DOHH2 (cell line): ENCODE data around the gene ADK.

ENCODE experiments used
- H3F3A ChIP-seq: fragments of 200-600 bp; sonication (generic), shearing (Covaris generic); 2 replicates; pipeline ENCODE4 v1.6.0; 2016; ENCODE audit warnings: antibody characterized with exemption, mild to moderate bottlenecking; ENCODE audit not compliant: control insufficient read depth, insufficient read depth
- H3K27ac ChIP-seq: fragments of 200-600 bp; sonication (generic); 2 replicates; pipeline ENCODE4 v1.5.1; 2014; ENCODE audit warnings: low read depth, mild to moderate bottlenecking, low read length, moderate library complexity
- H3K27me3 ChIP-seq: fragments of 200-600 bp; sonication (generic); 2 replicates; pipeline ENCODE4 v1.6.1; 2014; ENCODE audit warnings: mild to moderate bottlenecking, low read length, mixed read lengths; ENCODE audit not compliant: control insufficient read depth
- H3K36me3 ChIP-seq: fragments of 200-600 bp; sonication (generic); 2 replicates; pipeline ENCODE4 v1.6.1; 2014; ENCODE audit warnings: mild to moderate bottlenecking, low read length, moderate library complexity, mixed read lengths; ENCODE audit not compliant: control insufficient read depth
- H3K4me1 ChIP-seq: fragments of 200-600 bp; sonication (generic); 2 replicates; pipeline ENCODE4 v1.6.1; 2014; ENCODE audit warnings: mild to moderate bottlenecking, low read length, mixed read lengths; ENCODE audit not compliant: control insufficient read depth
- H3K4me2 ChIP-seq: fragments of 200-600 bp; sonication (generic); 2 replicates; pipeline ENCODE4 v1.6.0; 2014; ENCODE audit warnings: mild to moderate bottlenecking, low read length, moderate library complexity
- H3K4me3 ChIP-seq: fragments of 200-600 bp; sonication (generic); 2 replicates; pipeline ENCODE4 v1.5.1; 2014; ENCODE audit warnings: mild to moderate bottlenecking, low read length, mixed read lengths
- H3K79me2 ChIP-seq: fragments of 200-600 bp; sonication (generic); 2 replicates; pipeline ENCODE4 v1.6.1; 2014; ENCODE audit warnings: mild to moderate bottlenecking, low read length, mixed read lengths; ENCODE audit not compliant: control insufficient read depth
- H3K9me2 ChIP-seq: fragments of 200-600 bp; sonication (generic); replicated peaks from 2 replicates; pipeline ENCODE4 v1.6.1; 2014; ENCODE audit warnings: mild to moderate bottlenecking, low read length, mixed read lengths; ENCODE audit not compliant: control insufficient read depth
- H3K9me3 ChIP-seq: fragments of 200-600 bp; sonication (generic); 2 replicates; pipeline ENCODE4 v1.6.1; 2014; ENCODE audit warnings: antibody characterized with exemption, low read length, mixed read lengths; ENCODE audit not compliant: control insufficient read depth, insufficient read depth
- H4K20me1 ChIP-seq: fragments of 200-600 bp; sonication (generic); 2 replicates; pipeline ENCODE4 v1.6.0; 2014; ENCODE audit warnings: low read depth, mild to moderate bottlenecking, antibody characterized with exemption, low read length, moderate library complexity; ENCODE audit not compliant: control insufficient read depth, insufficient read depth
- EZH2phosphoT487 ChIP-seq: fragments of 200-600 bp; sonication (generic); IDR thresholded peaks from 2 replicates; pipeline ENCODE4 v1.6.1; 2017; ENCODE audit warnings: borderline replicate concordance, mild to moderate bottlenecking, antibody characterized with exemption, low read length, moderate library complexity, mixed read lengths
- TF ChIP-seq, protein P1 (sequence below): fragments of 200-600 bp; sonication (generic); IDR thresholded peaks from one replicate; pipeline ENCODE4 v1.5.1; 2014; ENCODE audit warnings: antibody characterized with exemption, mild to moderate bottlenecking, low read depth, low read length; ENCODE audit not compliant: poor library complexity, severe bottlenecking

The ADK gene

DNA sequence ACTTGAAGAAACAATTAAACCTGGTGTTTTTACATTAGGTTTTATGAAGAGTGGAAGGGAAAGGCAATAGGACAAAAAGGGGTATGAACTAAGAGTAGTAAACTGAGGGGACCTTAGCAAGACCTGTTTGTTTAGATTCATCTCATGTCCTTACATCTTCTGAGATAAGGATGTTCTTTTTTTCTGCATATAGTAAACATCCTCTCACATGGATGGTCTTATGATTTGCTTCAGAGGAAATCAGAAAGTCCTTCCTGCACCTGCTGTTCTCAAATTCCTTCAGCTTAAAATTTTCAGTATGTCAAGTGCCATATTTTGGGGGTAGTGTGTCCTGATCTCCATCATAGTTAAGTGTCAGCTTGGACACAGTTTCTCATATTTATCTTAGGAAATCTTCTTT is 232.6 kb downstream of the ADK start:
- H3K36me3 ChIP-seq: no peaks in the 10 kb centered on the region
- no peaks in the 10 kb centered on the region for H3K27me3 ChIP-seq
- no peak overlapping the region for H3K27ac ChIP-seq
- H4K20me1 ChIP-seq: no peaks in the 10 kb centered on the region
- no peaks in the 10 kb centered on the region for H3K9me2 ChIP-seq
- no peaks in the 10 kb centered on the region for H3K9me3 ChIP-seq
- H3K4me2 ChIP-seq: no peak overlapping the region
- no peaks in the 10 kb centered on the region for H3F3A ChIP-seq
- H3K4me3 ChIP-seq: no peak overlapping the region
- no peaks in the 10 kb centered on the region for H3K79me2 ChIP-seq
- H3K4me1 ChIP-seq: peaks cover 6% of the 10 kb centered on the region
- TF ChIP-seq, protein P1, sequence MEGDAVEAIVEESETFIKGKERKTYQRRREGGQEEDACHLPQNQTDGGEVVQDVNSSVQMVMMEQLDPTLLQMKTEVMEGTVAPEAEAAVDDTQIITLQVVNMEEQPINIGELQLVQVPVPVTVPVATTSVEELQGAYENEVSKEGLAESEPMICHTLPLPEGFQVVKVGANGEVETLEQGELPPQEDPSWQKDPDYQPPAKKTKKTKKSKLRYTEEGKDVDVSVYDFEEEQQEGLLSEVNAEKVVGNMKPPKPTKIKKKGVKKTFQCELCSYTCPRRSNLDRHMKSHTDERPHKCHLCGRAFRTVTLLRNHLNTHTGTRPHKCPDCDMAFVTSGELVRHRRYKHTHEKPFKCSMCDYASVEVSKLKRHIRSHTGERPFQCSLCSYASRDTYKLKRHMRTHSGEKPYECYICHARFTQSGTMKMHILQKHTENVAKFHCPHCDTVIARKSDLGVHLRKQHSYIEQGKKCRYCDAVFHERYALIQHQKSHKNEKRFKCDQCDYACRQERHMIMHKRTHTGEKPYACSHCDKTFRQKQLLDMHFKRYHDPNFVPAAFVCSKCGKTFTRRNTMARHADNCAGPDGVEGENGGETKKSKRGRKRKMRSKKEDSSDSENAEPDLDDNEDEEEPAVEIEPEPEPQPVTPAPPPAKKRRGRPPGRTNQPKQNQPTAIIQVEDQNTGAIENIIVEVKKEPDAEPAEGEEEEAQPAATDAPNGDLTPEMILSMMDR: no peak
- TF ChIP-seq EZH2phosphoT487: no peak

DNA sequence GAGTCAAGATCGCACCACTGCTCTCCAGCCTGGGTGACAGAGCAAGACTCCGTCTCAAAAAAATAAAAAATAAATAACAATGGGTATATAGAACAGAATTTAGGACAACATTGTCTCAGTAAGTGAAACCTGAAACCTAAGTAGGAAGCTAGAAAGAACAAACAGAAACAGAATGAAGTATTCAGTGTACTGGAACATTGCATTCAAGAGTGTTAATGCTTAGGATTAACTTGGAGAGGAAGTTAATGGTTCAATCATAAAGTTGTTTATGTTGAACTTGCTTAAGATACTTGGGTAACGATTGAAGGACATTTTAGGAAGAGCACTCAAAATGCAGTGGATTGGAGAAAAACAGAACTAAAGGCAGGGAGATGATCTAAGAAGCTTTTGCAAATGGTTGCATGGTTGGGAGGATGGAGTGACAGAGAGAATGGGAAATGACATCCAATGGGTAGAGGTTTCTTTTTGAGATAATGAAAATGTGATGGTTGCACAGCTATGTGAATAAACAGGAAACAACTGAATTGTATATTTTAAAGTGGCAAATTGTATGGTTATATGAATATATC is 233.7 kb downstream of the ADK start:
- TF ChIP-seq, protein P1: no peak
- no peak for TF ChIP-seq EZH2phosphoT487
- Histone ChIP-seq H3K9me2 (no peaks in the 10 kb centered on the region), H3F3A (no peaks in the 10 kb centered on the region), H4K20me1 (no peaks in the 10 kb centered on the region), H3K27ac (no peak overlapping the region), H3K4me1 (peaks cover 6% of the 10 kb centered on the region), H3K36me3 (no peaks in the 10 kb centered on the region), H3K4me3 (no peak overlapping the region), H3K9me3 (no peaks in the 10 kb centered on the region), H3K79me2 (no peaks in the 10 kb centered on the region), H3K27me3 (no peaks in the 10 kb centered on the region), H3K4me2 (no peak overlapping the region)

DNA sequence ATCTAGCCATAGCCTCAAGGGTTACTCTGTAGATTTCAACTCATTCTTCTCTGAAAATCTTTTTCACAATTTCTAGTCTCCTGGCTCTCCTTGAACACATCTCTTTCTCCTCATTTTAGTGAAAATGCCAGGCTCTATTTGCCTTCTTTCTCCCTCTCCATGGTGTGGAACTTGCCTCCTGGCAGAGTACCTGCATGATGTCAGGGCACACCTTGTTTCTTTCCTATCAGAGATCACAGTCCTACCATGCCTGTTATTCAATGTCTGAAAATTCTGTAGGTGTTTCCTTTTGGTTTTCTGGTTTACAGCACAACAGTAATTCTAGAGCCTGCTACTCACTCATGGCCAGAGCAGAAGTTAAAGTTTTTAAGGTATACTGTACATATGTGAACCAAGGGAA is 237.8 kb downstream of the ADK start:
- no peaks in the 10 kb centered on the region for H3K9me3 ChIP-seq
- no peaks in the 10 kb centered on the region for H3K27me3 ChIP-seq
- no peaks in the 10 kb centered on the region for H3K9me2 ChIP-seq
- no peak overlapping the region for H3K27ac ChIP-seq
- no peak overlapping the region for H3K4me3 ChIP-seq
- no peaks in the 10 kb centered on the region for H3K79me2 ChIP-seq
- no peak overlapping the region for H3K4me2 ChIP-seq
- H3K36me3 ChIP-seq: peaks cover under 1% of the 10 kb centered on the region; the same call in 1 of the 2 replicates
- H3K4me1 ChIP-seq: peaks cover under 1% of the 10 kb centered on the region; the same call in 1 of the 2 replicates
- TF ChIP-seq, protein P1: no peak
- TF ChIP-seq EZH2phosphoT487: no peak
- H3F3A ChIP-seq: no peaks in the 10 kb centered on the region
- H4K20me1 ChIP-seq: no peaks in the 10 kb centered on the region
